SK-N-DZ (cell line): ENCODE measurements around the gene NECAB3.

ENCODE experiments used
- DNase-seq: peaks from one replicate; pipeline ENCODE4 v3.0.0-alpha.2; 2015; ENCODE audit warnings: low spot score

Gene NECAB3

DNA sequence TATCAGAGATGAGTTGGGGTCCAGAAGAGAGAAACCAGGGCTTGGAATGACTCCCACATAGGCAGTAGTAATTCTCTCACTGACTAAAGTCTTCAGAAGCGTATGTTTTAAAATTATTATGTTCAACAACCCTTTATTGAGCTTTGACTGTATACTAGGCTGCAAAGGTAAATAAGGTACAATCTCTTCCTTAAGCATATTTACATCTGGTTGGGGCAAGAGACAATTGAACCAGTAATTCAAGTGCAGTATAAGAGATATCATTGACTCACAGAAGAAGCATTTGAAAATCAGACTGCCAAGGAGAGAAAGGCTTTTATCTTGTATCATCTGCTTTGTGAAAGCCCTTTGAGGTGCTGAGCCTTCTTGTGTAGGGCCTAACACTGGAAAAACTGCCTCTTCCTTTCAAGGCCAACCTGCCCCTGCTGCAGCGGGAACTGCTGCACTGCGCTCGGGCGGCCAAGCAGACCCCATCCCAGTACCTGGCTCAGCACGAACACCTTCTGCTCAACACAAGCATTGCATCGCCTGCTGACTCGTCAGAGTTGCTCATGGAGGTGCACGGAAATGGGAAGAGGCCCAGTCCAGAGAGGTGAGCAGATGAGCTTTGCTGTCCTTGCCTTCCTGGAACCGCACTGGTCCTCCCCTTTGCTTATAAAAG is 51.4 kb downstream of the NECAB3 start:
- no peak for DNase-seq

- DNase-seq: no peak
Observed at GRCh38 chr20:33621717-33622400, 52.4 kb downstream of the NECAB3 start.

DNA sequence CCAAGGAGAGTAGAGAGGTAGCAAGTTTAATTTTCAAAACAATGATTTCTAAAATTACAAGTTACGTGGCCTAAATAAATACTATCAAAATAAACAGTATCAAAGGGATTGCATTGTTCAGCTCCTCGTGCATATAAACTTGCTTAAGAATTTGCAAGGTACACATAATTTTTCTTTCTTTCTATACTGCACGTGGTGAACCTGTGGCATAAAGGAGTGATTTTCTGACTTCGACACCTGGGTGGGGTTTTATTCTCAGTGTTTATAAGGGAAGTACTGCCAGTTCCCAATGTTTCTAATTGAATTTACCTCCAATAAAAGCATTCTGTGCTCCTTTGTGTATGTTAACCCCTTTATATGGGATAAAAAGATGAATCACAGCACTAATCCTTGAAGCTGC is 62.2 kb downstream of the NECAB3 start:
- DNase-seq: no peak

DNA sequence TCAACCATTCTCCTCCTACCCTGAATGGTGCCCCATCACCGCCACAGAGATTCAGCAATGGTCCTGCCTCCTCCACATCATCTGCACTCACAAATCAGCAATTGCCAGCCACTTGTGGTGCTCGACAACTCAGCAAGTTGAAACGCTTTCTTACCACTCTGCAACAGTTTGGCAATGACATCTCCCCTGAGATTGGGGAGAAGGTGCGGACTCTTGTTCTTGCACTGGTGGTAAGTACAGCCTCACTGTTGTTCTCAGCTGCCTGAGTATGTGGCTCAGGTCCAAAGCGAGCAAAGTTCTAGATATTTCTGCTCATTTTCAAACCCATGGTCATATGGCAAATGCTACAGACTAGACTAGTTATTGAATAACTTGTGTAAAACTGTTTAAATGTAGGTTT is 63.1 kb downstream of the NECAB3 start:
- DNase-seq: no peak

DNA sequence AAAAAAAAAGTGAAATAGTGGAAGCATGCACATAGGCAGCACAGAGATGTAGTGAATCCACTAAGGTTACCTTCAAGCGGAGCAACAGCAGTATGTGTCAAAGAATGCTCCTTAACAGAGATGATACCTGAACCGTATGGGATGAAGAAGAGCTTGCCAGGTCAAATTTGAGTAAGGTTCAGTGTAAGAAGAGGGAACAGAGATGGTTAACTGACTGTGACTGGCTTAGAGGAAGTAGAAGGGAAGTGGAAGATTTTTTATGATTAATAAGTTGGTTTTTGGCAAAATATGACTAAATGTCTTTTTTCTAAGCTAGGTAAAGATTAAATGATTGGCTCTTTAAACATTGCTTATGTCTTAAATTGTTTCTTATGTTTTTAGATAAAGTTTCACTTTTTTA is 64.7 kb downstream of the NECAB3 start:
- DNase-seq: no peak
